CD1c-positive myeloid dendritic cell (primary cell): Measurements from ENCODE around the gene LEUTX.
A peak's percentile ranks its signal among the peaks of the same experiment; 100 is the strongest.
"Not testable (repeated sequence)": the region's sequence is repeated elsewhere in the genome, so short reads cannot be mapped to it uniquely, and the experiment has no call there.

Experiments
- DNase-seq: peaks from one replicate; pipeline ENCODE4 v3.0.0-alpha.2; 2016; ENCODE audit errors: extremely low spot score

Gene LEUTX

DNA sequence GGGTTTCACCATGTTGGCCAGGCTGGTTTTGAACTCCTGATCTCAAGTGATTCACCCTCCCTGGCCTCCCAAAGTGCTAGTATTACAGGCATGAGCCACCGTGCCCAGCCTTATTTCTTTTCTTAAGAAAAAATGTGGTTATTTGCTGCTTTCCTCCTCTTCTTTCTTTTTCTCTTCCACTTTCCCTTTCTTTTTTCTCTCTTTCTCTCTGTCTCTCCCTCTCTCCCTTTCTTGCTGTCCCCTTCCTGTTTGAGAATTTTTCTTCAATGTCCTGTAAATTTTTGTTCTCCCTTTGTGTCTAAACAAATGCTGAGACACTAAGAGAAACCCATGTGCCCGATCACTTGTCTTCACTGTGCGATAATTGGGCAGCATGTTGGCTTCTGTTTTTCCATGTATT is 2.2 kb downstream of the LEUTX start:
- no peak for DNase-seq

DNA sequence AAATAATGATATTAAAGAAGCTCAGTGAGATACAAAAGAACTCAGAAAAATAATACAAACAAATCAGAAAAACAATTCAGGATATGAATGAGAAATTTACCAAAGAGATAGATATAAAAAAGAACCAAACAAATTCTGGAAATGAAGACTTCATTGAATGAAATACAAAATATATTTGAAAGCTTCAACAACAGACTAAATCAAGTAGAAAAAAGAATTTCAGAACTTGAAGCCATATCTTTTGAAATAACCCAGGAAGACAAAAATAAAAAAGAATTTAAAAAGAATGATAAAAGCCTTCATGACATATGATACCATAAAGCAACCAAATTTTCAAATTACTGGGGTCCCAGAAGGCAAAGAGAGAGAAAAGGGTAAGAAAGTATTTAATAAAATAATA is 9.6 kb downstream of the LEUTX start:
- no peak for DNase-seq

DNA sequence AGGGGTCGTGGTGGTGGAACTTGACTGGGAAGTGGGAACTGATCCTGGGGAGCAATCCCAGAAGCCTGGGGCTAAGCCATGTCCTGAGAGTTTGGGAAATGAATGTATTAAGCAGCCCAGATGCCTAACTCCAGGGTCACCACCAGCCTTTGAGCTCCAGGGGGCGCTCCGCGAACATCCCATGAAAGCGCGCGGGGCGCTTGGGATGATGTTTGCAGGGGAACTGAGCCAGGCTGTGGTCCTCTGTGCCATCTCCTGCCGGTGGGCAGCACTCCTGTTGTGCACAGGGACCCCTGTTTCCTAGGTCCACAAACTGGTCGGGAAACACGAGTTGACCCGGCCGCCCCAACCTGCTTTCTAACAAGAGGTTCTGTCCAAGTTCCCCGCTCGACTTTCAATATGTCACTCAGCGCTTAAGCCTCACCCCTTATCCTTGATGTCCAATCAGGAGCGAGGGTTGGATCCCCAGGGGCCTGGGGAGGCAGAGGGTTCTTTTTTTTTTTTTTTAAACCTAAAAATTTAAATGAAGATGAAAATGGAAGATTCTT is 14.4 kb downstream of the LEUTX start:
- peak; percentile 78 for DNase-seq

DNA sequence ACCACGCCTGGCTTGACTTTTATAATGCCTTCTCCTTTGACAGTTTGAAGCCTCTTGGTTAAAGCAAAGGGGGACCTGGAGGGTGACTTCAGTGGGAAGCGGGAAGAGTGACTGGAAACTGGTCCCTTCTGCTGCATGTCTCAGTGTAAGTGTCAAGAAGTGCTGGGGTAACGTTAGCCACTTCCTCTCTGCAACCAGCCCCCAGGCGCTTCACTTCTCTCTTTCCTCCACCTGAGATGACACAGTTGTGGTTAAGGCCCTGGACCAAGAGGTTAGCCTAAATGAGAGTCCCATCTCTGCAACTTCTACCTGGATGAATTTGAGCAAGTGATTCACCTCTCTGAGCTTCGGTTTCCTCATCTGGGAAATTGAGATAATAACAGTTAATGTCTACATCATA is 16.3 kb downstream of the LEUTX start:
- DNase-seq: no peak

DNA sequence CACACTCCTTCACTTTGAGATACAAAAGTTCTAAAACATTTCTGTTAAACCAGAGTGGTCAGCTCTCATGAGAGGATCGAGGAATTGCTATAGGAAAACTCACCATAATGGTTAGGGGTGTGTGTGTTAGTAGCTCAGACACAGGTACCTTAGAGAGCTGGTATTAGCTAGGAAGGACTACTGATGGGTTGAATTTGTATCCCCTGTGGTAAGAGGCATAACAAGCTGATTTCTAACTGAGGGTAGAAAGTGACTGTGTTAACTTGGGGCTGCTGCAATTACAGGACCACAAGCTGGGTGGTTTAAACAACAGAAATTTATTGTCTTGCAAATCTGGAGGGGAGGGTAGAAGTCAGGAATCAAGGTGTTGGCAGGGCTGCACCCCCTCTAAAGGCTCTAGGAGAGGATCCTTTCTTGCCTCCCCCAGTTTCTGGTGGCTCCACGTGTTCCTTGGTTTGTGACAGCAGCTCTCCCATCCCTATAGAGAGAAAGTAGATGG is 17.4 kb downstream of the LEUTX start:
- no peak for DNase-seq

DNA sequence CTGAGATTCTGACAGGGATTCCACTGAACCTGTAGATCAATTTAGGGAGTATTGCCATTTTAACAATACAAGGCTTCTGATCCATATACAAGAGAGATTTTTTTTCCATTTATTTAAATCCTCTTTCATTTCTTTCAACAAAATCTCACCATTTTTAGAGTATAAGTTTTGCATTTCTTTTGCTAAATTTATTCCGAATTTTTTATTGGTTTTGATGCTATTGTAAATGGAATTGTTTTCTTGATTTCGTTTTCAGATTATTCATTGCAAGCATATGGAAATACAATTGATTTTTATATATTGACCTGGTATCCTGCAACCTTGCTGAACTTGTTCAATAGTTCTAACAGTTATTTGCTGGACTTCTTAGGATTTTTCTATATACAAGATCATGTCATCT is 18.4 kb downstream of the LEUTX start:
- DNase-seq: no peak

DNA sequence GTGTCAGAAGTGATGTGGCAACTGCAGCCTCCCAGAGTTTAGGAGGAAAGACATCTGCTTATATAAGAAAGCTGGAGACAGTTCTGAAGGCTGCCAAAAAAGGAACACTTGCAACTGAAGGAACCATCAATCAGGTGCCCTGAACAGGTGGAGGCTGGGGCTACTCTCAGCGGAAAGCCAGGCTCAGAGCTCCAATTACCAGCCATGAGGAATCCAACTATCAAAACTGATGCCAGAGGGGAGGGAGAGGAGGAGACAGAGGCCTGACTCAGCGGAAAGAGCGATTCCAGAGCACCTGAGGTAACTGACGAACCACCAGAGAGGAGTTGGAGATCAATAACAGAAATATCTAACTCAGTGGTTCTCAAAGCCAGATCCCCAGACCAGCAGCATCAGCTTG is 24.3 kb downstream of the LEUTX start:
- no peak for DNase-seq

DNA sequence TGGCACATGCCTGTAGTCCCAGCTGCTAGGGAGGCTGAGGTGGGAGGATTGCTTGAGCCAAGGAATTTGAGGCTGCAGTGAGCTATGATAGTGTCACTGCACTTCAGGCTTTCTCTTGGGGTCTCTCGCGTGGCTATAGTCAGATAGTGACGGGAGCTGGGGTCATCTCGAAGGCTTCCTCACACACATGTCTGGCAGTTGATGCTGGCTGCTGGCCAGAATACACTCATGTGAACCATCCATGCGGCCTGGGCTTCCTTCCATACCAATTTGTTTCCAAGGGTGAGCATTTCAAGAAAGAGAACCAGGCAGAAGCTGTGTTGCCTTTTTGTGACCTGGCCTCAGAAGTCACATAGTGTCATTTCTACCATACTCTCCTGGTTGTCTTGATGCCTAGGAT is 26.4 kb downstream of the LEUTX start:
- no peak for DNase-seq

DNA sequence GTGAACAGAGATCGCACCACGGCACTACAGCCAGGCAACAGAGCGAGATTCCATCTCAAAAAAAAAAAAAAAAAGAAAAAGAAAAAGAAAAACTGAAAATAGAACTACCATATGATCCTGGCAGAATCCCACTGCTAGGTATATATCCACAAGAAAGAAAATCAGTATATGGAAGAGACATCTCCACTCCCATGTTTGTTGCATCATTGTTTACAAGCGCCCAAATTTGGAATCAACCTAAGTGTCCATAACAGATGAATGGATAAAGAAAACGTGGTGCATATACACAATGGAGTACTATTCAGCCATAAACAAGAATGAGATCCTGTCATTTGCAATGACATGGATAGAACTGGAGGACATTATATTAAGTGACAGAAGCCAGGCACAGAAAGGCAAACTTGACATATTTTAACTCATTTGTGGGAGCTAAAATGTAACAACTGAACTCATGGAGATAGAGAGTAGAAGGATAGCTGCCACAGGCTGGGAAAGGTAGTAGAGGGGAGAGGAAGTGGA is 29.3 kb downstream of the LEUTX start:
- DNase-seq: no peak

DNA sequence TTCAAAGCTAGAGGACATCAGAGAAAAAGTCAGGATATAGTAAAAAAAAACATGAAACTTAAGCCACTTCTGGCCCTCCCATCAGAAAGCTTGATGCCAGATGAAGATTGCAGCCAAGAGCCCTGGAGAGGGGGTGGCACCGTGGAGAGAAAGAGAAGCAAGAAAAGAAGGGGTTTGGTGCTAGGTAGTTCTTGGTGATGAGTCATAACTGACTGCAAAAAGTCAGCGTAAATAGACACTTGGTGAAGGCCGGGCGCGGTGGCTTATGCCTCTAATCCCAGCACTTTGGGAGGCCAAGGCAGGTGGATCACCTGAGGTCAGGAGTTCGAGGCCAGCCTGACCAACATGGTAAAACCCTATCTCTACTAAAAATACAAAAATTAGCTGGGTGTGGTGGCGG is 30.0 kb downstream of the LEUTX start:
- DNase-seq: not testable (repeated sequence)

DNA sequence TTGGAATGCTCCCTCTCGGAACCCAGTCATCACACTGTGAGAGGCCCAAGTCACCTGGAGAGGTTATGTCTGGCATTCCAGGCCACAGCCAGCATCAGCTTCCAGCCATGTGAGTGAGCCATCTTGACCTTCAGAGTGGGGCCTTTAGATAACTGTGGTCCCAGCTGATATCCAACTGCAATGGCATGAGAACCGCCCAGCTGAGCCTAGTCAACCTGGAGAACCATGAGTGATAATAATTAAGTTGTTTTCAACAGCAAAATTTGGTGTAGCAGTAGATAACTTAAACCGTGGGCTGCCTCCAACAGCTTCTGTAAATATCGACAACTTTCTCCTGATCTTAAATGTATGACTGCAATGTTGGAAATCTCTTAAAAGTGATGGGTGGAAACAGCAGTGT is 30.7 kb downstream of the LEUTX start:
- no peak for DNase-seq

DNA sequence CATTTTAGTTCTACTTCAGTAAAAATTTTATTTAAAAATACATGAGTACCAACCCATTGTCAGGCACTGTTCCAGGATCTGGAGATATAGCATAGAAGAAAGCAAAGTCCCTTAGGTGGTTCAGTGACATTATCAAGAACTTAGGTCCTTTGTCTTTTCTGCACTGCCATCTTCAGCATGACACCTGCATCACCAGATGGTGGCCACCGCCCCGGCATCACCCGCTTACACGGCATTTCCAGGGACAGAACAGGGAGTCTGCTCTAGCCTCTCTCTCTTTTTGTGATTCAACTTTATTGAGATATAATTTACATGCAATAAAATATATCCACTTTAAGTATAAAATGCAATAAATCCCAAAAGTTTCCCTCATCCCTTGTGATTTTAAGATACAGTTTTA is 31.8 kb downstream of the LEUTX start:
- DNase-seq: no peak

DNA sequence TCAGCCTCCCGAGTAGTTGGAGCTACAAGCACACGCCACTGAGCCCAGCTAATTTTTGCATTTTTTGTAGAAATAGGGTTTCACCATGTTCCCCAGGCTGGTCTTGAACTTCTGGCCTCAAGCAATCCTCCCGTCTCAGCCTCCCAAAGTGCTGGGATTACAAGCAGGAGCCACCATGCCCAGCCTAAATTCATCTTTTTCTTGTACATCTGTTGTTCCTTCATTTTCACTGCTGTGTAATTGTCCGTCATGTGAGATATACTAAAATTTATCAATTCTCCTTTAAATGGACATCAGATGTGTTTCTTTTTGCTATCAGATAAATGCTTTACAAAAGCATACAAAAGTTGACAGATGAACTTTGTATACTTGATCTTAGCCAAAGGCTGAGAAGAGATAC is 32.4 kb downstream of the LEUTX start:
- DNase-seq: no peak

DNA sequence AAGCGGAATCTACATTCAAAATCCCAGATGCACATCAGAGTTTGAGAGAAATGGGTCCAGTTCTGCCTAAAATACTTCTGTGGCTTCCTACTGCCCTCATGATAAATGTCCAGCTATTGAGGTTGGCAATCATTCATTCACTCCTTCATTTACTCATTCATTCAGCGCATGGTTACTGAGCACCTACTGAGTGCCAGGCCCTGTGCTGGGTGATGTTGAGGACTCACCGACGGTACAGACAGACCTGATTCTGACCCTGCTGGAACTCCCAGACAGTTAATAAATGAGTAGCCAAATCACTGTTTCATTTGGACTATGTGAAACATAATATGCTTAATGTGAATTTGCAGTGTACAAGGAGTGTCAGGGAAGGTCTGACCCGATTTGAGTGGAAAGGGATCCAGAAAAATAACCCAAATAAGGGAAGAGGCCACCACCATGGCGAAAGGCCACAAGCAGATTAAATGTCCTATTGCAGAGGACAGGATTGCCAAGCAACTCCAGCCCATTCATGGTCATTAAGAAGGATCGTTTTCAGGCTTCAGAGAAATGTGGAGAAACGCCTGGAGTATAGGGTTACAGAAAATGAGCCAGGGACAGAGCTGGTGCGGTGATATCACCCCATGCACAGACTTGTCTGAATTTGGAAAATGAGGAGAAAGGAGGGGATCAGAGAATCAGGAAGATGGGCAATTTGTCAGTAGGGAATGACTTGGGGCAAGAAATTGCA is 34.8 kb downstream of the LEUTX start:
- DNase-seq: no peak

DNA sequence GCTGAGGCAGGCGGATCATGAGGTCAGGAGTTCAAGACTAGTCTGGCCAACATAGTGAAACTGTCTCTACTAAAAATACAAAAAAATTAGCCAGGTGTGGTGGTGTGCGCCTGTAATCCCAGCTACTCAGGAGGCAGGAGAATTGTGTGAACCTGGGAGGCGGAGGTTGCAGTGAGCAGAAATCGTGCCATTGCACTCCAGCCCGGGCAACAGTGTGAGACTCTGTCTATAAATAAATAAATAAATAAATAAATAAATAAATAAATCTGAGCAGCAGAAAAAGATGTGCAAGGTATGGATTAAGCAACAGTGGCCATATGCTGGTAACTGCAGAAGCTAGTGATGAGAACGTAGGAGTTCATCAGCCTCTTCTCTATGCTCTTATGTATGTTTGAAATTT is 35.5 kb downstream of the LEUTX start:
- DNase-seq: not testable (repeated sequence)

DNA sequence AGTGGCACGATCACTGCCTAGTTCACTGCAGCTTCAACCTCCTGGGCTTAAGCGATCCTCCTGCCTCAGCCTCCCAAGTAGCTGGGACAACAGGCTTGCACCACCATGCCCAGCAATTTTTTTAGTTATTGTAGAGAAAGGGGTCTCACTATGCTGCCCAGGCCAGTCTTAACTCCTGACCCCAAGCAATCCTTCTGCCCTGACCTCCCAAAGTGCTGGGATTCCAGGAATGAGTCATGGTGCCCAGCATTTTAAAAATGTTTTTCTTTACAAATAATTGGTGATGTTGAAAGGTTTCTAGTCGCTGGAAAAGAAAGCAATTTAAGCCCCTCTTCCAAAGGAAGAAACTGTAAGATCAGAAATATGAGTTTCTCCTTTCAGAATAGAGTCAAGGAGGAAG is 35.9 kb downstream of the LEUTX start:
- no peak for DNase-seq

DNA sequence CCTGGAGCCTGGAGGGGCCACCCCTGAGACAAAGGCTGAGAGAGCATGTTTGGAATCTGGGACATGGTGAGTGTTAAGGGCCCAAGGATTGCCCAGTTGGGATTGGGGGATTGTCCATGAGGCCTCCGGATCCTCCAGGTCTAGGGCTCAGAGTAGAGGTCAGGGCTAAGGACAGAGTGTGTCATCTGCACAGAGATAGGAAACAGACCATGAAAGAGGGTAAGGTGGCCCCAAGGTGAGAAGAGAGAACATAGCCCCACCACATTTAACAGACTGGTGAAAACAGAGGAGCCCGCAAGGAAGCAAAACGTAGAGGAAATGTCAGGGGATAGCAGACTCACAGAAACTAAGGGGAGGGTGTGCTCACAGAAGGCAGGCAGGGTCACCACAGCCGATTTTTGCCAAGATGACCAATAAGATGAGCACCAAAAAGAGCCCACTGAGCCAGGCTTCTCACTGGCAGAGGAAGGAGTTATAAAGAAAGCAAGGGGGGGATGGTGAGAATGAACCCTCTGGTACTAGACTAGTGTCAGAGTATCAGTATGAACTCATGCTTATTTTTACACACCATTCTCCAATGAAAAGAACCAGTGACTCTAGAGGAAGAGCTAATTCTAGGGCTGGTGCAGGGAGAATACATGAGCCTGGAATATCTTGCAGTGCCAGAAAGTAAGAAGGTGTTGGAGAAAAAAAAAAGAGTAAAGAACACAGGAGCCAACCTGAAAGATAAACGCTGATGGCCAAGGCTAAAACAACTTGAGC is 37.8 kb downstream of the LEUTX start:
- DNase-seq: no peak

DNA sequence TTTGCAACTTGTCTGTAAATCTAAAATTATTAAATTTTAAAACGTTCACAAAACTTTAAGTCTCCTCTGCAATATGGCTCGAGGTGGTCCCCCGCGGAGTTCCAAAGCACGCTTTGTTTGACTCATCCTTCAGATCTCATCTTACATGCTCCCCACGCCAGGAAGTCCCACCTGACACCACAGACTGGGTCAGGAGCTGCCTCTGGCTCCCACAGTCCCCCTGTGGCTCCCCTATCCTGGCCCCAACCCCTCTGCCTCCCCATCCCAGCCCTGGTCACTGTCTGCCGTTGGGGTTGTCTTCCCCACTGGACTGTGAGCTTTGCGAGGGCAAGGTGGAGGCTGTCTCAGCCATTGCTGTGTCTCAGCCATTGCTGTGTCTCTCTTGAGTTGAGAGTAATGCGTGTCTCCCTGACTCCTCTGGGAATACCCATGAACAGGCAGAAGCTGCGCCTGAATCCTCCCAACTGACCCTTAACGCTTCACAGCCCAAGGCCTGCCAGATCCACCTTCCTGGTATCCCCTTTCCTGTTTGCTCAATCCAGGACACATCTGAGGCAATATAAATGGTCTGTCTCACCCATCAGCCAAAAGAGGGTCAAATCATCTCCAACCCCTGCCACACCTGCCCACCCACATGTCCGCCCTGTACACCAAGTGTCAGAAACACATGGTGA is 39.4 kb downstream of the LEUTX start:
- DNase-seq: no peak

DNA sequence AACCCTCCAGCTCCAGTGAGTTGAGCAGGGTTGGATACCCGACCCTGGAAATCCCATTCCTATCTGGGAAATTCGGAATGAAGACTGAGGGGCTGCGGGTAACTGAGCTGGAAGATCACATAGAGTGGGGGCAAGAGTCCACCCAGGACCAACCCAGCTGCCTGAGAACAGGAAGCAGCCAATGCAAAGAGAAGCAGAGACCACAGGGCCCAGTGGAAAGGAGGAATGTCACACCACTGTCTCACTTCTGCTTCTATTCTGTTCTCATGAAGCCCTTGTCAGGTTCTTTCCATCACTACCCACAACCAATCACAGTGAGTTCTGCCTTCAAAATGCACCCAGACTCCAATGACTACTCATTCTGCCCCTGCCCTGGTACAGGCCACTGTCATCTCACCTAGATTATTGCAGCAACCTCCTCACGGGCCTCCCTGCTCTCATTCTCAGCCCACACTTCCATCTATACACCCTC is 40.0 kb downstream of the LEUTX start:
- no peak for DNase-seq

DNA sequence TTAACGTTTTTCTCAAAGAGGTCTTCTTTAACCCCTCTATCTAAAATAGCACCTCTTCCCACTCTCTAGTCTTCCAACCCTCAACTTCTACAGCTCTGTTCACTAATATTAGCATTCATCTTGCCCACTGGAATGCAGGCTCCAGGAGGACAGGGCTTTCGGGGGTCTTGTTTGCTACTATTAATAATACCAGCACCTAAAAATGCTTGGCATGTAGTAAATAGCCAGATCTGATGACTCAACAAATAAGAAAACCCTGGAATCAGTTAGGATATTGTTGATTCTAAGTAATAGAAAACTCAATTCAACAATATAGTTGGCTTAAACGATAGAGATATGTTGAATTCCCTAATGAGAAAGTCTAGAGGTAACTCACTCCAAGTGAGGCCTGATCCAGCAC is 41.1 kb downstream of the LEUTX start:
- DNase-seq: no peak

DNA sequence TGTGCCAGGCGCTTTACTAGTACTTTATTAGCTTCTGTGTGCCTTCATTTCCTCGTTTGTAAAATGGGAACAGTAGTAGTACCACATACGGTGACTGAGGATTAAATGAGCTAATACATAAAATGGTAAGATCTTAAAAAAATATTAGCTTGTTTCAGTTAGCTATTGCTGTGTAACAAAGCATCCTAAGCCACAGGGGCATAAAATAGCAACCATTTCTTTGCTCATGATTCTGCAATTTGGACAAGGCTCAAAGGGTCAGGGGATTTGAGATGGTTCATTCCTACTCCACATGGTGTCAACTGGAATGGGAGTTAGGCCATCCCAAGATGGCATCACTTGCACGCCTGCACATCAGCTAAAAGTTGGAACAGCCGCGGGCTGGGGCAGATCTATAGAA is 42.0 kb downstream of the LEUTX start:
- DNase-seq: no peak

DNA sequence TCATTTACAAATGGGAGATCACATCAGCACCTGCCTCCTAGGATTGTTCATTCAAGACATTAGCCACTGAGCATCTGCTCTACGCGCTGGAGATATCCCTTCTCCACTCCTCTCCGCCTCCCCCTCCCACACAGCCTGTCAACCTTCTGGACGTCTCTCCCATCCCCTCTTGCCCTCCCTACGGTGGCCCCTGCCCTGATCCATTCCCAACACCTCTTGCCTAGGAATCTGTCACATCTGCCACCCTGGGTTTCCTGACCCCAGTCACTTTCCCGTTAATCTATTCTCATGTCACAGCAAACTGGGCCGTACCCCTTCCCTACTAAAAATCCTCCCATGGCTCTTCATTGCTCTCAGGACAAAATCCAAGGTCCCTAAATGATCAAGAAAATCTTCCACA is 45.0 kb downstream of the LEUTX start:
- no peak for DNase-seq
